Thoracic aorta (tissue), 2 donors: Measurements from ENCODE around the gene GPC5. TPM values are rescaled to one million over a fixed set of nuclear protein-coding genes. Genes with fewer than 3 reads are reported as not detected.
"Not testable (repeated sequence)": the region's sequence is repeated elsewhere in the genome, so short reads cannot be mapped to it uniquely, and the experiment has no call there.

Source experiments
- ATAC-seq: fragments of 150-250 bp; one replicate; pipeline ENCODE4 v1.8.0; 2017; ENCODE audit warnings: low read depth; ENCODE audit not compliant: insufficient number of reproducible peaks, low FRiP score
- DNase-seq: peaks from one replicate; pipeline ENCODE4 v3.0.0-alpha.2; 2020; ENCODE audit warnings: low spot score
- H3K27ac ChIP-seq, 2 donors: fragments of 200-600 bp; sonication (generic); 1 replicate in 1 of 2; 2 replicates in 1 of 2; pipeline ENCODE4 v1.5.1; 2016; ENCODE audit warnings: mild to moderate bottlenecking in 2 of 2, moderate library complexity in 2 of 2
- H3K27me3 ChIP-seq: fragments of 200-600 bp; sonication (generic); replicated peaks from 2 replicates; pipeline ENCODE4 v1.6.0; 2016; ENCODE audit warnings: mild to moderate bottlenecking; ENCODE audit not compliant: insufficient read depth
- H3K36me3 ChIP-seq: fragments of 200-600 bp; sonication (generic); one replicate; pipeline ENCODE4 v1.5.1; 2016
- H3K4me1 ChIP-seq, 2 donors: fragments of 200-600 bp; sonication (generic); 1 replicate in 1 of 2; 2 replicates in 1 of 2; pipeline versions ENCODE4 v1.5.1 to v1.6.0; 2016; ENCODE audit warnings: low read depth in 2 of 2, mild to moderate bottlenecking in 1 of 2; ENCODE audit not compliant: control insufficient read depth in 1 of 2
- H3K4me3 ChIP-seq: fragments of 200-600 bp; sonication (generic); 2 replicates; pipeline ENCODE4 v1.5.1; 2016; ENCODE audit warnings: mild to moderate bottlenecking
- H3K9me3 ChIP-seq: fragments of 200-600 bp; sonication (generic); 2 replicates; pipeline ENCODE4 v1.5.1; 2016
- CTCF ChIP-seq: fragments of 200-600 bp; sonication (generic); IDR thresholded peaks from one replicate; pipeline ENCODE4 v1.5.1; 2019; ENCODE audit warnings: antibody characterized with exemption
- total RNA-seq, 2 donors: library from RNA; depleted of rRNA; stranded (reverse); fragments of >200 nt; gene quantifications; one replicate each; pipeline versions ENCODE4 v1.1.0 to v1.2.3, GENCODE V29; 2016

The GPC5 gene
- 1 to 10 TPM in 1 of 2 donors, not detected in 1; 3.3 TPM for total RNA-seq

GRCh38 chr13:91398413-91399188 lies at the start of gene GPC5:
GPC5 (plus strand) TSS chr13:91398621.
- H3K9me3 ChIP-seq, result no peaks in the 10 kb centered on the region
- DNase-seq (peak; percentile 4), ATAC-seq (peak; percentile 78)

GRCh38 chr13:91348906-91349435 lies 49.5 kb upstream of the GPC5 start:
- ATAC-seq (peak; percentile 80), DNase-seq (peak; percentile 84)
- H3K27ac ChIP-seq, result peak overlapping the region; percentile 84
- no peaks in the 10 kb centered on the region for H3K27me3 ChIP-seq
- H3K9me3 ChIP-seq, result no peaks in the 10 kb centered on the region
- peaks cover 17 to 23% of the 10 kb centered on the region in 2 donors for H3K4me1 ChIP-seq
- H3K36me3 ChIP-seq, result peaks cover 9% of the 10 kb centered on the region
- peak overlapping the region; percentile 93 for H3K4me3 ChIP-seq
- peak; percentile 93 for TF ChIP-seq CTCF

More at GRCh38 chr13:91398413-91399188, at the start of gene GPC5:
- Histone ChIP-seq H3K4me3 (peak within 1 kb of the TSS; percentile 76), H3K36me3 (no peaks in the 10 kb centered on the region), H3K4me1 (peaks cover 0 to 15% of the 10 kb centered on the region in 2 donors), H3K27me3 (no peaks in the 10 kb centered on the region), H3K27ac (no peak within 1 kb of the TSS)
- no peak for TF ChIP-seq CTCF

GRCh38 chr13:91349992-91350911 lies 48.2 kb upstream of the GPC5 start:
- TF ChIP-seq CTCF, result no peak
- DNase-seq, result no peak
- peaks cover 9% of the 10 kb centered on the region for H3K36me3 ChIP-seq
- peaks cover 21 to 29% of the 10 kb centered on the region in 2 donors for H3K4me1 ChIP-seq
- H3K27ac ChIP-seq, result no peak overlapping the region
- ATAC-seq, result no peak
- H3K4me3 ChIP-seq, result no peak overlapping the region
- H3K9me3 ChIP-seq, result no peaks in the 10 kb centered on the region
- no peaks in the 10 kb centered on the region for H3K27me3 ChIP-seq

- peaks cover 21 to 29% of the 10 kb centered on the region in 2 donors for H3K4me1 ChIP-seq
- no peak overlapping the region for H3K27ac ChIP-seq
- no peaks in the 10 kb centered on the region for H3K27me3 ChIP-seq
- H3K4me3 ChIP-seq, result no peak overlapping the region
- no peak for TF ChIP-seq CTCF
- no peaks in the 10 kb centered on the region for H3K9me3 ChIP-seq
- ATAC-seq (no peak), DNase-seq (no peak)
- H3K36me3 ChIP-seq, result peaks cover 9% of the 10 kb centered on the region
Measured at GRCh38 chr13:91351123-91351522, 47.3 kb upstream of the GPC5 start.

- H3K36me3 ChIP-seq, result peaks cover 9% of the 10 kb centered on the region
Measured at GRCh38 chr13:91351980-91352379, 46.4 kb upstream of the GPC5 start.

GRCh38 chr13:91352891-91353290 lies 45.5 kb upstream of the GPC5 start:
- not testable (repeated sequence) for H3K9me3 ChIP-seq, H3K27me3 ChIP-seq, H3K36me3 ChIP-seq, ATAC-seq, DNase-seq, H3K4me3 ChIP-seq, H3K27ac ChIP-seq
- H3K4me1 ChIP-seq, result peaks cover 21 to 32% of the 10 kb centered on the region in 2 donors

More at GRCh38 chr13:91351980-91352379, 46.4 kb upstream of the GPC5 start:
- Histone ChIP-seq H3K27me3 (no peaks in the 10 kb centered on the region), H3K4me1 (peaks cover 21 to 29% of the 10 kb centered on the region in 2 donors), H3K9me3 (no peaks in the 10 kb centered on the region), H3K4me3 (no peak overlapping the region), H3K27ac (no peak overlapping the region)
- DNase-seq, result no peak
- no peak for ATAC-seq
- TF ChIP-seq CTCF, result no peak
